Measurements from ENCODE around the gene PABPN1L.

GRCh38 chr16:88883946-88884345 is 17.5 kb upstream of the PABPN1L start:
- TF ChIP-seq CTCF (IDR thresholded peaks at IDR 0.05; ENCODE audit: insufficient read depth, low read depth, low read length) (no peak), EZH2 (IDR thresholded peaks at IDR 0.05; ENCODE audit: insufficient read depth, low read length) (no peak)

Measured in astrocyte (in vitro differentiated cells and primary cell).